ENCODE results near the gene BANF2. TPM values are rescaled to one million over a fixed set of nuclear protein-coding genes. Genes with fewer than 3 reads are reported as not detected.

Gene BANF2
- total and polyA plus RNA-seq, 2 experiments from 2014 or later = not detected

- Histone ChIP-seq H3K27ac (ENCODE audit: low read depth) (no peak overlapping the region), H3K9me2 (ENCODE audit: insufficient read depth) (no peaks in the 10 kb centered on the region), H3K79me2 (replicated peaks; ENCODE audit: insufficient read depth) (no peaks in the 10 kb centered on the region), H3K4me1 (ENCODE audit: insufficient read depth) (peaks cover 9% of the 10 kb centered on the region; the same call in 1 of the 2 replicates), H3K27me3 (ENCODE audit: insufficient read depth) (no peaks in the 10 kb centered on the region), H3K4me2 (no peak overlapping the region), H3K4me3 (no peak overlapping the region), H3F3A (replicated peaks; ENCODE audit: low read depth) (no peaks in the 10 kb centered on the region), H2AFZ (no peak overlapping the region), H3K36me3 (ENCODE audit: insufficient read depth) (no peaks in the 10 kb centered on the region), H4K20me1 (replicated peaks; ENCODE audit: insufficient read depth) (no peaks in the 10 kb centered on the region)
- H3K27me3 Mint-ChIP-seq (ENCODE audit: insufficient read depth, low read depth, poor library complexity) = peaks cover 6% of the 10 kb centered on the region
- no peak for TF ChIP-seq ZNF462 (CRISPR knock-in tag; IDR thresholded peaks at IDR 0.05)
- TF ChIP-seq ETS1 (IDR thresholded peaks at IDR 0.05) = no peak
- TF ChIP-seq EZH2phosphoT487 (IDR thresholded peaks at IDR 0.05; ENCODE audit: unreplicated experiment) = no peak
- no peak for TF ChIP-seq ZNF114 (CRISPR knock-in tag; IDR thresholded peaks at IDR 0.05)
- no peak for TF ChIP-seq NANOG (IDR thresholded peaks at IDR 0.05; ENCODE audit: borderline replicate concordance)
- TF ChIP-seq EZH2 (IDR thresholded peaks at IDR 0.05; ENCODE audit: low read depth, unreplicated experiment) = no peak
- no peak for TF ChIP-seq STAT1 (IDR thresholded peaks at IDR 0.05; ENCODE audit: unreplicated experiment)
- TF ChIP-seq POLR2AphosphoS5 (IDR thresholded peaks at IDR 0.05; ENCODE audit: low read depth) = no peak
- no peak for TF ChIP-seq CTCF (conservative IDR thresholded peaks at IDR 0.05; ENCODE audit: low read depth in 2 of 2)
- TF ChIP-seq CREB1 (CRISPR knock-in tag; IDR thresholded peaks at IDR 0.05; ENCODE audit: low read depth) = no peak
- TF ChIP-seq REST (IDR thresholded peaks at IDR 0.05; ENCODE audit: unreplicated experiment) = no peak
- TF ChIP-seq ZNF331 (CRISPR knock-in tag; IDR thresholded peaks at IDR 0.05; ENCODE audit: low read depth) = no peak
- TF ChIP-seq JUNB (IDR thresholded peaks at IDR 0.05; ENCODE audit: unreplicated experiment) = no peak
- no peaks in the 10 kb centered on the region for H3K9me3 Mint-ChIP-seq
- H3K4me3 Mint-ChIP-seq = no peak overlapping the region
- no peak for DNase-seq (ENCODE audit: low spot score)
- no peak for ATAC-seq
- H3K27ac Mint-ChIP-seq = no peak overlapping the region
- H3K4me1 Mint-ChIP-seq = peaks cover 14% of the 10 kb centered on the region
- no peaks in the 10 kb centered on the region for H3K36me3 Mint-ChIP-seq (ENCODE audit: low read depth)
Measured at GRCh38 chr20:17712708-17713107, 12.9 kb downstream of the BANF2 start.
